OCI-LY3 (cell line): ENCODE results near the gene CDKN2C.
"Not testable (repeated sequence)": the region's sequence is repeated elsewhere in the genome, so short reads cannot be mapped to it uniquely, and the experiment has no call there.

Experiments used
- H2AFZ ChIP-seq: fragments of 200-600, 300-600 bp; shearing (Covaris generic); 2 replicates; pipeline ENCODE4 v1.6.0; 2014; ENCODE audit warnings: antibody characterized with exemption, low read depth, low read length
- H3K27ac ChIP-seq: fragments of 200-600, 300-600 bp; sonication (generic); 2 replicates; pipeline ENCODE4 v1.5.1; 2014; ENCODE audit warnings: mild to moderate bottlenecking, low read length, moderate library complexity, mixed read lengths
- H3K27me3 ChIP-seq: fragments of 200-600, 300-600 bp; sonication (generic); 2 replicates; pipeline ENCODE4 v1.6.1; 2014; ENCODE audit warnings: low read depth, low read length, mixed read lengths
- H3K36me3 ChIP-seq: fragments of 200-600, 300-600 bp; sonication (generic); replicated peaks from 2 replicates; pipeline ENCODE3; 2014; ENCODE audit warnings: low read depth, low read length, mixed read lengths
- H3K4me1 ChIP-seq: fragments of 300-600, 200-600 bp; sonication (generic); 2 replicates; pipeline ENCODE4 v1.6.1; 2014; ENCODE audit warnings: low read length, mixed read lengths
- H3K4me2 ChIP-seq: fragments of 200-600, 300-600 bp; sonication (generic); 2 replicates; pipeline ENCODE4 v1.6.1; 2014; ENCODE audit warnings: low read length, mixed read lengths
- H3K4me3 ChIP-seq: fragments of 300-600, 200-600 bp; sonication (generic); 2 replicates; pipeline ENCODE4 v1.5.1; 2014; ENCODE audit warnings: antibody characterized with exemption, mild to moderate bottlenecking, low read length, moderate library complexity
- H3K79me2 ChIP-seq: fragments of 300-600, 200-600 bp; shearing (Covaris generic); 2 replicates; pipeline ENCODE4 v1.6.1; 2014; ENCODE audit warnings: mild to moderate bottlenecking, low read length, mixed read lengths
- H3K9ac ChIP-seq: fragments of 300-600, 200-600 bp; shearing (Covaris generic); 2 replicates; pipeline ENCODE4 v1.6.0; 2014; ENCODE audit warnings: mild to moderate bottlenecking, low read length, moderate library complexity
- H3K9me3 ChIP-seq: fragments of 200-600, 300-600 bp; shearing (Covaris generic); 2 replicates; pipeline ENCODE4 v1.6.1; 2014; ENCODE audit warnings: low read length, mixed read lengths; ENCODE audit not compliant: insufficient read depth
- H4K20me1 ChIP-seq: fragments of 200-600, 300-600 bp; sonication (generic); 2 replicates; pipeline ENCODE4 v1.6.1; 2016; ENCODE audit warnings: low read length, mixed read lengths; ENCODE audit not compliant: insufficient read depth
- EZH2phosphoT487 ChIP-seq: fragments of 200-600 bp; shearing (Covaris generic); IDR thresholded peaks from 2 replicates; pipeline ENCODE4 v1.6.1; 2018; ENCODE audit warnings: antibody characterized with exemption, mixed run types, low read depth
- TF ChIP-seq, protein P1 (sequence below): fragments of 200-600, 300-600 bp; sonication (generic); IDR thresholded peaks from 2 replicates; pipeline ENCODE4 v1.5.1; 2014; ENCODE audit warnings: antibody characterized with exemption, low read length, low read depth

The CDKN2C gene

DNA sequence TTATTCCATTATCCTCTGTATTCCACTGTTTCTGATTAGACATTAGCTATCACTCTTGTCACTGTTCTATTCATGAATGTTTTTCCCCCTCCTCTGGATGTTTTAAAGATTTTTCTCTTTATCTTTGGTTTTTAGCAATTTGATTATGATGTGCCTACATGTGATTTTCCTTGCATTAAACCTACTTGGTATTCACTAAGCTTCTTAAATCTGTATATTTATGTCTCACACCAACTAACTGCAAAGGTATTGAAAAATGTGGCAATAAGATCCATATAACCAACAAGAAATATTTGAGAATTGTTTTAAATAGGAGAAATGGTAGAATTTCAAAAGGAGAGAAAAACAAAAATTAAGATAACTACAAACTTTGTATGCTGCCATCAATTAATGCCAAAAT lies 35.2 kb upstream of the CDKN2C start:
- H3K9ac ChIP-seq = no peak overlapping the region
- H3K9me3 ChIP-seq = no peaks in the 10 kb centered on the region
- no peaks in the 10 kb centered on the region for H4K20me1 ChIP-seq
- H3K27ac ChIP-seq = no peak overlapping the region
- H3K27me3 ChIP-seq = no peaks in the 10 kb centered on the region
- H3K4me1 ChIP-seq = peaks cover 17% of the 10 kb centered on the region
- H3K36me3 ChIP-seq = no peaks in the 10 kb centered on the region
- no peaks in the 10 kb centered on the region for H3K79me2 ChIP-seq
- TF ChIP-seq, protein P1, sequence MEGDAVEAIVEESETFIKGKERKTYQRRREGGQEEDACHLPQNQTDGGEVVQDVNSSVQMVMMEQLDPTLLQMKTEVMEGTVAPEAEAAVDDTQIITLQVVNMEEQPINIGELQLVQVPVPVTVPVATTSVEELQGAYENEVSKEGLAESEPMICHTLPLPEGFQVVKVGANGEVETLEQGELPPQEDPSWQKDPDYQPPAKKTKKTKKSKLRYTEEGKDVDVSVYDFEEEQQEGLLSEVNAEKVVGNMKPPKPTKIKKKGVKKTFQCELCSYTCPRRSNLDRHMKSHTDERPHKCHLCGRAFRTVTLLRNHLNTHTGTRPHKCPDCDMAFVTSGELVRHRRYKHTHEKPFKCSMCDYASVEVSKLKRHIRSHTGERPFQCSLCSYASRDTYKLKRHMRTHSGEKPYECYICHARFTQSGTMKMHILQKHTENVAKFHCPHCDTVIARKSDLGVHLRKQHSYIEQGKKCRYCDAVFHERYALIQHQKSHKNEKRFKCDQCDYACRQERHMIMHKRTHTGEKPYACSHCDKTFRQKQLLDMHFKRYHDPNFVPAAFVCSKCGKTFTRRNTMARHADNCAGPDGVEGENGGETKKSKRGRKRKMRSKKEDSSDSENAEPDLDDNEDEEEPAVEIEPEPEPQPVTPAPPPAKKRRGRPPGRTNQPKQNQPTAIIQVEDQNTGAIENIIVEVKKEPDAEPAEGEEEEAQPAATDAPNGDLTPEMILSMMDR = no peak
- TF ChIP-seq EZH2phosphoT487 = no peak
- H3K4me3 ChIP-seq = no peak overlapping the region
- no peak overlapping the region for H2AFZ ChIP-seq
- H3K4me2 ChIP-seq = no peak overlapping the region

DNA sequence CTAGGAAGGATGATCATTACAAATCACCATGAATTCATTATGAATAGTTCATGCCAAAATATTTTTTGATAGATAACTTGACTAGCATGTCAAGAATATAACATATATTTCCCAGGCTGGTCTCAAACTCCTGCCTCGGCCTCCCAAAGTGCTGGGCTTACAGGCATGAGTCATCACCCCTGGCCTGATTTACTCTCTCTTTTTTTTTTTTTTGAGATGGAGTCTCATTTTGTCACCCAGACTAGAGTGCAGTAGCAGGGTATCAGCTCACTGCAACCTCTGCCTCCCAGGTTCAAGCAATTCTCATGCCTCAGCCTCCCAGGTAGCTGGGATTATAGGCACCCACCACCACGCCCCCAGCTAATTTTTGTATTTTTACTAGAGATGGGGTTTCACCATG lies 34.8 kb upstream of the CDKN2C start:
- not testable (repeated sequence) for H3K9me3 ChIP-seq, H3K4me2 ChIP-seq, H3K27ac ChIP-seq, H2AFZ ChIP-seq, H4K20me1 ChIP-seq, H3K36me3 ChIP-seq, H3K27me3 ChIP-seq, H3K4me3 ChIP-seq, H3K9ac ChIP-seq, H3K79me2 ChIP-seq
- H3K4me1 ChIP-seq = peaks cover 12% of the 10 kb centered on the region

DNA sequence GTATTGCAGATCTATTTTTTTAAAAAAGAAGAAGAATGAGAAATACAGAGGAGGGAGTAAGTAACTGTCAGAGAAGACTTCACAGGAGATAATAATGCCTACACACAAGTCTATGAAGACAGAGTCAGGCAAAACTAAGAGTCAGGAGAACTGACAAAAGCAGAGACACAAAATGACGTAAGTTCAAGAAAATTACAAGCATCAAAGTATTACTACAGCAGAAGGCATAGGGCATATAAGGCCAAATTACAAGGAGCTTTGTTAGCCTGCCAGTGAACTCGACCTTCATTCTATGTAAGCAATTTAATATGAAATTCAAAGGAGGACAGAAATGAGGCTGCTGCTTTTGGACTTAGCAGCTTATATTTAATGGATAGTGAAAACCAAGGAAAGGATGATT lies 33.7 kb upstream of the CDKN2C start:
- Histone ChIP-seq H4K20me1 (no peaks in the 10 kb centered on the region), H3K27me3 (no peaks in the 10 kb centered on the region), H3K9me3 (no peaks in the 10 kb centered on the region), H2AFZ (no peak overlapping the region), H3K79me2 (peaks cover under 1% of the 10 kb centered on the region; the same call in 1 of the 2 replicates), H3K4me3 (no peak overlapping the region), H3K27ac (no peak overlapping the region), H3K36me3 (no peaks in the 10 kb centered on the region), H3K4me2 (no peak overlapping the region), H3K9ac (no peak overlapping the region), H3K4me1 (peaks cover 2% of the 10 kb centered on the region)
- TF ChIP-seq EZH2phosphoT487 = no peak
- TF ChIP-seq, protein P1 = no peak

DNA sequence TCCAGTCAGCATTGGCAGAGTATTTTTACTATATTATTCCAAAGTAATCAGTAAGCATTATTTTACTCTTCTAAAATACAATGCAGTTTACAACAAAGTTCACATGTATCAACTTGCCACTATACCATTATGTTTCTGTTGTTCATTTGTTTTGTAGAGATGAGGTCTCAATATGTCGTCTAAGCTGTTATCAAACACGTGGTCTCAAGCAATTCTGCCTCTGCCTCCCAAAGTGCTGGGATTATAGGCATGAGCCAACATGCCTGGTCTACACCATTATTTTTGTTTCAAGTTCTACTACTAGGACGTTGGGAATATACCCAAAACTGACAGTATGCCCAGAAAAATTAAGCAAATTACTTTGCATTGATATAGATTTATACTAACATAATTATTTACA lies 29.8 kb upstream of the CDKN2C start:
- no peak overlapping the region for H3K4me3 ChIP-seq
- peaks cover 31% of the 10 kb centered on the region for H3K79me2 ChIP-seq
- H3K36me3 ChIP-seq = no peaks in the 10 kb centered on the region
- no peak overlapping the region for H2AFZ ChIP-seq
- no peak overlapping the region for H3K9ac ChIP-seq
- H3K27ac ChIP-seq = no peak overlapping the region
- H4K20me1 ChIP-seq = no peaks in the 10 kb centered on the region
- no peak for TF ChIP-seq EZH2phosphoT487
- TF ChIP-seq, protein P1 = no peak
- no peak overlapping the region for H3K4me2 ChIP-seq
- no peaks in the 10 kb centered on the region for H3K27me3 ChIP-seq
- no peaks in the 10 kb centered on the region for H3K4me1 ChIP-seq
- H3K9me3 ChIP-seq = no peaks in the 10 kb centered on the region

DNA sequence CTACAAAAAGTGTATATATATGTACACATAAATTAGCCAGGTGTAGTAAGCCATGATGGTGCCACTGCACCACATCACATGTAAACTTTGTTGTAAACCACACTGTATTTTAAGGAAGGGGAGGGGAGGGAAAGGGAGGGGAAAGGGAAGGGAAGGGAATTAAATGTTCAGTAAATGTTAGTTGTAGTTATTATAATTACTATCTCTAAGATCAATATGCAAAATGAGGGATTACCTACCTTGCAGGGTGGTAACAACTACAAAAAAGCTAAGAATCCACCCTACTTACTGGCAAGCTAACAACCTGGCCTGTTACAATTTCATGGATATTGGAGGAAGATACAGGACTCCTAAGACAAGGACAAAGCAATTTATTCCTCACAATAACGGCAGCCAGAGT lies 27.7 kb upstream of the CDKN2C start:
- Histone ChIP-seq H3K4me3 (no peak overlapping the region), H2AFZ (no peak overlapping the region), H3K79me2 (peaks cover 46% of the 10 kb centered on the region), H3K9me3 (no peaks in the 10 kb centered on the region), H3K36me3 (no peaks in the 10 kb centered on the region), H3K9ac (no peak overlapping the region), H3K4me1 (no peaks in the 10 kb centered on the region), H4K20me1 (no peaks in the 10 kb centered on the region), H3K27me3 (no peaks in the 10 kb centered on the region), H3K27ac (no peak overlapping the region), H3K4me2 (no peak overlapping the region)
- TF ChIP-seq EZH2phosphoT487 = no peak
- TF ChIP-seq, protein P1 = no peak
